IMR-90 (cell line): ENCODE measurements around the gene SPTLC2. TPM values are rescaled to one million over a fixed set of nuclear protein-coding genes. Genes with fewer than 3 reads are reported as not detected.

Experiments
- ATAC-seq: fragments of 200-7000 bp; cut with Tn5 transposase; 2 replicates; pipeline ENCODE4 v1.9.1; 2020; ENCODE audit warnings: low read depth, mild to moderate bottlenecking, moderate library complexity
- BruUV-seq: library from RNA; stranded (reverse); fragments of 400-500 nt; replicated peaks from 2 replicates; lab custom pipeline; 2021; lab: Mats Ljungman, UMichigan
- CTCF ChIA-PET: fragments of 300-600 bp; formaldehyde crosslinking; extraction: SDS; loops from one replicate; lab custom pipeline; 2021; ENCODE audit warnings: antibody characterized with exemption; lab: Yijun Ruan, JAX
- POLR2A ChIA-PET: fragments of 300-600 bp; sonication (Branson Sonifier 250); formaldehyde crosslinking; loops from one replicate; lab custom pipeline; 2022; ENCODE audit warnings: antibody characterized with exemption; ENCODE audit not compliant: unreplicated experiment; lab: Charles Lee
- DNase-seq: peaks from one replicate; pipeline ENCODE4 v3.0.0; 2013
- H2AFZ ChIP-seq: replicated peaks from 2 replicates; pipeline ENCODE3; 2013; ENCODE audit warnings: low read length, mild to moderate bottlenecking; ENCODE audit not compliant: poor library complexity
- H2AK5ac ChIP-seq: 2 replicates; pipeline ENCODE4 v1.6.1; 2013; ENCODE audit warnings: low read depth, low read length, inconsistent platforms
- H2AK9ac ChIP-seq: replicated peaks from 2 replicates; pipeline ENCODE3; 2013; ENCODE audit warnings: mild to moderate bottlenecking, low read depth, low read length, moderate library complexity; ENCODE audit not compliant: poor library complexity
- H2BK120ac ChIP-seq: 2 replicates; pipeline ENCODE4 v1.6.1; 2013; ENCODE audit warnings: low read depth, low read length, inconsistent platforms
- H2BK15ac ChIP-seq: 3 replicates; pipeline ENCODE4 v1.6.1; 2013; ENCODE audit warnings: low read depth, low read length, inconsistent platforms
- H2BK20ac ChIP-seq: 2 replicates; pipeline ENCODE4 v1.6.1; 2013; ENCODE audit warnings: low read depth, mild to moderate bottlenecking, inconsistent platforms, low read length, moderate library complexity
- H2BK5ac ChIP-seq: 2 replicates; pipeline ENCODE4 v1.6.1; 2013; ENCODE audit warnings: mild to moderate bottlenecking, low read depth, low read length, inconsistent platforms; ENCODE audit not compliant: poor library complexity, severe bottlenecking
- H3K14ac ChIP-seq: replicated peaks from 2 replicates; pipeline ENCODE4 v1.6.1; 2013; ENCODE audit warnings: low read depth, low read length, inconsistent platforms
- H3K18ac ChIP-seq: 2 replicates; pipeline ENCODE4 v1.6.1; 2013; ENCODE audit warnings: low read depth, low read length, control low read depth
- H3K23ac ChIP-seq: 2 replicates; pipeline ENCODE4 v1.6.1; 2013; ENCODE audit warnings: low read depth, low read length, inconsistent platforms
- H3K27ac ChIP-seq: 2 replicates; pipeline ENCODE4 v1.5.1; 2013; ENCODE audit warnings: mild to moderate bottlenecking, control low read depth, low read length; ENCODE audit not compliant: insufficient read depth
- H3K27me3 ChIP-seq: 2 replicates; pipeline ENCODE4 v1.6.1; 2013; ENCODE audit warnings: low read length; ENCODE audit not compliant: control insufficient read depth, insufficient read depth
- H3K36me3 ChIP-seq: 2 replicates; pipeline ENCODE4 v1.6.1; 2013; ENCODE audit warnings: low read length, mixed read lengths; ENCODE audit not compliant: control insufficient read depth, insufficient read depth
- H3K4ac ChIP-seq: 2 replicates; pipeline ENCODE4 v1.6.1; 2013; ENCODE audit warnings: low read depth, low read length, inconsistent platforms
- H3K4me1 ChIP-seq: 2 replicates; pipeline ENCODE4 v1.6.1; 2013; ENCODE audit warnings: low read length, mixed read lengths; ENCODE audit not compliant: control insufficient read depth, insufficient read depth
- H3K4me2 ChIP-seq: 2 replicates; pipeline ENCODE4 v1.6.1; 2013; ENCODE audit warnings: low read depth, mild to moderate bottlenecking, control low read depth, low read length, moderate library complexity
- H3K4me3 ChIP-seq: 2 replicates; pipeline ENCODE4 v1.5.1; 2013; ENCODE audit warnings: low read depth, mild to moderate bottlenecking, control low read depth, low read length, moderate library complexity; ENCODE audit not compliant: insufficient read depth
- H3K56ac ChIP-seq: 2 replicates; pipeline ENCODE4 v1.6.1; 2013; ENCODE audit warnings: low read length, inconsistent platforms; ENCODE audit not compliant: insufficient read depth; ENCODE audit errors: extremely low read depth
- H3K79me1 ChIP-seq, 2 experiments: 2 replicates each; pipeline ENCODE4 v1.6.1; 2013; ENCODE audit warnings: low read length in 2 of 2, inconsistent platforms in 1 of 2, low read depth in 1 of 2
- H3K9ac ChIP-seq: 2 replicates; pipeline ENCODE4 v1.6.1; 2013; ENCODE audit warnings: low read depth, low read length, control low read depth
- H3K9me1 ChIP-seq: 2 replicates; pipeline ENCODE4 v1.6.1; 2013; ENCODE audit warnings: low read length, inconsistent platforms; ENCODE audit not compliant: insufficient read depth
- H3K9me3 ChIP-seq: 2 replicates; pipeline ENCODE4 v1.6.1; 2013; ENCODE audit warnings: low read length; ENCODE audit not compliant: control insufficient read depth, insufficient read depth
- H4K20me1 ChIP-seq: 2 replicates; pipeline ENCODE4 v1.6.1; 2013; ENCODE audit warnings: low read length, inconsistent platforms; ENCODE audit not compliant: insufficient read depth
- H4K5ac ChIP-seq: 2 replicates; pipeline ENCODE4 v1.6.1; 2013; ENCODE audit warnings: mild to moderate bottlenecking, low read depth, low read length, control low read depth
- H4K8ac ChIP-seq, 2 experiments: 2 replicates each; pipeline ENCODE4 v1.6.1; 2013; ENCODE audit warnings: low read depth in 2 of 2, low read length in 2 of 2, control low read depth in 1 of 2, inconsistent platforms in 1 of 2
- H4K91ac ChIP-seq: 2 replicates; pipeline ENCODE4 v1.6.1; 2013; ENCODE audit warnings: low read depth, low read length, inconsistent platforms; ENCODE audit not compliant: insufficient read depth
- MXI1 ChIP-seq: IDR thresholded peaks from 2 replicates; pipeline ENCODE4 v1.6.1; 2012; ENCODE audit warnings: low read depth, mild to moderate bottlenecking, low read length, moderate library complexity, borderline replicate concordance
- USF2 ChIP-seq: fragments of 150-350 bp; IDR thresholded peaks from 2 replicates; pipeline ENCODE4 v1.6.1; 2017; ENCODE audit warnings: mild to moderate bottlenecking, antibody characterized with exemption, low read length, low read depth
- WGBS, 2 experiments: methylation state at CpG; one replicate each; pipeline versions ENCODE4 v1.1.5 to v1.1.7; 2013; ENCODE audit warnings: missing lambda C conversion rate in 2 of 2; ENCODE audit not compliant: insufficient read length in 1 of 2; ENCODE audit errors: extremely low coverage in 2 of 2; 5-methylcytosine and 5-hydroxymethylcytosine counted together
- dilution Hi-C: fragments of 300-500 bp; cut with HindIII; formaldehyde crosslinking; loops from one replicate; pipeline ENCODE4 v1.14.3; 2018; ENCODE audit warnings: low sequenced_read_pairs; ENCODE audit not compliant: unreplicated experiment
- in situ Hi-C: fragments of 300-500 bp; cut with MboI; formaldehyde crosslinking; loops from 3 replicates; pipeline ENCODE4 v1.14.3; 2019; ENCODE audit warnings: low sequenced_read_pairs, inconsistent platforms, mixed read lengths
- intact Hi-C: fragments of 100-400 bp; cut with micrococcal nuclease; formaldehyde crosslinking; loops from 2 replicates; pipeline ENCODE4 v1.10.0; 2022
- polyA plus RNA-seq, 3 experiments: library from polyadenylated mRNA; depleted of rRNA; stranded (reverse); fragments of >200 nt; gene quantifications; 2 replicates each; pipeline ENCODE4 v1.2.3, GENCODE V29; 2012; ENCODE audit warnings: low replicate concordance in 1 of 3
- total RNA-seq: library from RNA; depleted of rRNA; stranded (reverse); fragments of >200 nt; gene quantifications from 2 replicates; pipeline ENCODE4 v1.2.3, GENCODE V29; 2012

The SPTLC2 gene
- total and polyA plus RNA-seq, 2 of the 4 experiments (the other 2 are of a cell fraction), result 22.6 to 68.3 TPM

- no peak overlapping the region; the same call in 1 of the 2 replicates for H3K4me2 ChIP-seq
- BruUV-seq, result no TSS peak
- POLR2A ChIA-PET, result no interaction called here
Observed at GRCh38 chr14:77603654-77604255, 12.7 kb downstream of the SPTLC2 start.

More at GRCh38 chr14:77603654-77604255, 12.7 kb downstream of the SPTLC2 start:
- Histone ChIP-seq H4K5ac (0 out of 2 replicates have a peak overlapping the region, but pooled peaks have one; percentile 3), H3K79me1 (peaks cover 8 to 83% of the 10 kb centered on the region in 2 experiments; a peak in 3 of 4 replicates), H2BK15ac (no peak overlapping the region), H3K18ac (no peak overlapping the region), H3K4me3 (no peak overlapping the region), H2AK9ac (no peak overlapping the region), H2BK120ac (no peak overlapping the region), H2BK20ac (no peak overlapping the region), H4K91ac (no peak overlapping the region), H3K9me1 (peaks cover 22% of the 10 kb centered on the region), H4K8ac (peak overlapping the region in 1 of 2 experiments; percentile 32; a peak in 1 of 4 replicates), H3K4me1 (peaks cover 23% of the 10 kb centered on the region), H4K20me1 (peaks cover 52% of the 10 kb centered on the region), H3K23ac (no peak overlapping the region; the same call in 1 of the 2 replicates), H3K9ac (no peak overlapping the region), H3K9me3 (no peaks in the 10 kb centered on the region), H2BK5ac (no peak overlapping the region), H3K27me3 (no peaks in the 10 kb centered on the region), H3K14ac (peak overlapping the region; percentile 48), H2AFZ (no peak overlapping the region), H3K4ac (peak overlapping the region; percentile 19), H2AK5ac (peak overlapping the region; percentile 44; the same call in 1 of the 2 replicates), H3K36me3 (no peaks in the 10 kb centered on the region), H3K56ac (no peak overlapping the region), H3K27ac (no peak overlapping the region)
- intact Hi-C loops (no loop called here), in situ Hi-C loops (no loop called here), dilution Hi-C loops (no loop called here)
- CTCF ChIA-PET, result interaction anchor here (2.0 kb wide), 1 partner anchor 9 kb away, joined by 5 read pairs; no protein-coding TSS in a partner anchor
- DNase-seq (no peak), ATAC-seq (no peak; the same call in 1 of the 2 replicates)
- WGBS, 2 experiments, result 83% methylated on average over 2 of the region's 8 CpGs; no CpG with 5 or more reads in 1 of the 2 experiments
- peak; percentile 26; the same call in 1 of the 2 replicates for TF ChIP-seq USF2
- TF ChIP-seq MXI1, result no peak
